Dermis blood vessel endothelial cell (primary cell): ENCODE measurements around the gene MRRF. TPM values are rescaled to one million over a fixed set of nuclear protein-coding genes. Genes with fewer than 3 reads are reported as not detected.

ENCODE experiments used
- DNase-seq: peaks from one replicate; pipeline ENCODE4 v3.0.0; 2010
- total RNA-seq: library from RNA; depleted of rRNA; stranded (reverse); fragments of >200 nt; gene quantifications from 2 replicates; pipeline ENCODE4 v1.2.3, GENCODE V29; 2014

The MRRF gene
- total RNA-seq, result 45.1 and 65.3 TPM in 2 replicates

DNA sequence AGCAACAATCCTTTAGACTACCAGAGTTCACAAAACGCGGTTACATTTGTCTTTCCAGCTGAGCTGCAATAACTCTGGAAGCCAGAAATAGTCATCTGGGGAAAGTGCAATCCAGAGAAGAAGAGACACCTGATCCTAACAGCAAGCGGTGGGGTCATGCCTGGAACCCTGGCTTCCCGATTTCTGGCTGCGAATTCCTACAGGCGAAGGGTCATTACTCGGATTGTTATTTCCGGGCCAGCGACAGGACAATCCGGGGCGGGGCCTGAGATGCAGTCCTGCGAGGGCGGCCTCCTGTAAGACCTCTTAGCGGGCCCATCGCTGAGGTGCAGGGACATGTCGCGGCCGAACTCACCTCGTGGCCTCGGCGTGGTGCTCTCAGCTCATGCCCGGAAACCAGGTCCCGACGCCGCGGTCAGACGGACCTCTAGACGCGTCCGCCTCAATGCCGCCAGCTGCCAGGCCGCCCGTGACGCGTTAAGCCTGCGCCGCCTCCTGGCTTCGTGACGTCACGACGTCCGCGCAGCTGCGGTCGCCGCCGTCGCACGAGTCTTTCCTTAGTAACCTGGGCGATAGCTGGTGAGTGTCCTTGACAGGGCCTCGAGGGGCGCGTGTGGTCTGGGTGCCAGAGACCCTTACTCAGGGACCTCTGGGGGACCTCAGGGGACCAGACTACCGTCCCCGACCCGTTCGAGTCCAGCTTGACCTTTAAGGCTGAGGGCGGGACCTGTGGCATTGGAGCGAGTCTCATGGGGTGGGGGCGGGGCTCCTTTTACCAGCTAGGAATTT lies at the start of gene MRRF, which contains the start of gene RBM18:
TSS of gene MRRF (plus strand) at position 523 of the 789 bp plus-strand sequence. CDS start 6,010 bp downstream, outside the sequence.
TSS of gene RBM18 (minus strand) at position 481 of the 789 bp plus-strand sequence. CDS start 3,348 bp downstream, outside the sequence.
- peak; percentile 97 for DNase-seq

DNA sequence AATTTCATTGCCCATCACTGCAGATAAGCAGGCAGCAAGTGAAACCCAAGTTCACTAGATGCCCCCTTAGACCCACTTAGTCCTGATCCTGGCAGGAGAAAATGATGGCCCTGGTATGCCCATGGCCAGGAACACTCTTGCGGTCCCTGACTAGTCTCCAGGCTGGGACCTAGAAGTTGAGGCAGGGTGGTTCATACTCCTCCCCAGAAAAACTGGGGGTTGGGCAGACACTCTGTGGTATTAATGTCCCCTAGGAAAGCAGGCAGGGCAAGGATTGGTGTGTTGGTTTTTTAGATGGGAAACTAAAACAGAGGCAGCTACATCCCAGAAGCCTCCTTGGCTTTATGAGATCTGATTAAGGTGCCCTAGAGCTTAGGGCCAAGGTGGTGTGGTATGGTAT lies 49.0 kb upstream of the MRRF start:
- no peak for DNase-seq

- DNase-seq, result no peak
Measured at GRCh38 chr9:122216138-122216797, 48.4 kb upstream of the MRRF start.

- no peak for DNase-seq
Measured at GRCh38 chr9:122216798-122217418, 47.8 kb upstream of the MRRF start.

DNA sequence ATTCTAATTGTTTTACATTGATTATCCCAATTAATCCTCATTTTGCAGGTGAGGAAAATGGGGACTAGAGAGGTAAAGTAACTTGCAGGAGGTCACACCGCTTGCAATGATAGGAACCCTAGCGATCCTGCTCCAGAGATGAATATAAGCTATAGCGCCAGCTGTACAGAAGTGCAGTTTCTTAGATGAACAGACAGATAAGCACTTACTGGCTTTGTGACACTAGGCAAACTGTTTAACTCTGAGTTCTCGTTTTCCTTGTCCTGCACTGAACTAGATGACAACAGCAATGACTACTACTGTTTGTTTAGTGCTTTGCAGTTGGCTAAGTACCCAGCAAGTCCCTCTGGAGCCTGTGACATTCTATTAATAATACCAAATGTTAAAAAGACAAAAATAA lies 47.0 kb upstream of the MRRF start:
- no peak for DNase-seq

DNA sequence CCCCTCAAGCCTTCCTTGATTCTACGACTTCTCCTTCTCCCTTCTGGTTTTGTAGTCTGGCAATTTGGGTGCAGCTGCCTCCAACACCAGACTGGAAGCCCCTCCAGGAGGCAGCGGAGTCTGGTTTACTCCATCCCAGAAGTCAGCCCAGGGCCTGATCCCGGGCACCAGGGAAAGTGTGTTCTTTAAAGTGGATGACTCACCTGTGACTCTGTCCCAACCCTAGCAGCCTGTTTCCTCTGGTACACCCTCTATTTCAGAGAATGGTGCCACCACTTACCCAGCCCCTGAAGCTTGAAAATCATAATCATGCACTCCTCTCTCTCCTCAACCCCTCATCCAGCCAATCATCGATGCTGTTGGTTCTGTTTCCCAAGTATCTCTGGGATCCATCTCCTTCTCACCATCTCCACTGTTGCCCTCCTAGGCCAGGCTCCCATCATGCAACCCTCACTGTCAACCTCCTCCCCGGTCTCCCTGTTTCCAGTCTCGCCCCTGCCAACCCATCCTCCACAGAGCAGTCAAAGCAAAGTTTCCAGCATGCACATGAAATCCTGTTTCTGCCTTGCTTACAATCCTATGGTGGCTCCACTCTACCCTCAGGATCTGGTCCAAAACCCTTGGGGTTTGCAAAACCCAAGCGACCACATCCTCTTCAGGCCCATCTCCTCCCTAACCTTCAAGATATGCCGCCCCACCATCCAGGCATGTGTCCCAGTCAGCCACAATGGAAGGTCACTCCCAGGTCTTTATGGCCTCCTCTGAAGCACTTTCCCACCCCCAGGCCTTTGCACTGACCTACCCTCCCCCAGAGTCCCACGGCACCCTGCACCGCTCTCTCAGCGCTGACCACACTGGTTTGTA lies 46.4 kb upstream of the MRRF start:
- peak; percentile 37 for DNase-seq

- DNase-seq, result peak; percentile 59
Measured at GRCh38 chr9:122218935-122219855, 45.5 kb upstream of the MRRF start.

DNA sequence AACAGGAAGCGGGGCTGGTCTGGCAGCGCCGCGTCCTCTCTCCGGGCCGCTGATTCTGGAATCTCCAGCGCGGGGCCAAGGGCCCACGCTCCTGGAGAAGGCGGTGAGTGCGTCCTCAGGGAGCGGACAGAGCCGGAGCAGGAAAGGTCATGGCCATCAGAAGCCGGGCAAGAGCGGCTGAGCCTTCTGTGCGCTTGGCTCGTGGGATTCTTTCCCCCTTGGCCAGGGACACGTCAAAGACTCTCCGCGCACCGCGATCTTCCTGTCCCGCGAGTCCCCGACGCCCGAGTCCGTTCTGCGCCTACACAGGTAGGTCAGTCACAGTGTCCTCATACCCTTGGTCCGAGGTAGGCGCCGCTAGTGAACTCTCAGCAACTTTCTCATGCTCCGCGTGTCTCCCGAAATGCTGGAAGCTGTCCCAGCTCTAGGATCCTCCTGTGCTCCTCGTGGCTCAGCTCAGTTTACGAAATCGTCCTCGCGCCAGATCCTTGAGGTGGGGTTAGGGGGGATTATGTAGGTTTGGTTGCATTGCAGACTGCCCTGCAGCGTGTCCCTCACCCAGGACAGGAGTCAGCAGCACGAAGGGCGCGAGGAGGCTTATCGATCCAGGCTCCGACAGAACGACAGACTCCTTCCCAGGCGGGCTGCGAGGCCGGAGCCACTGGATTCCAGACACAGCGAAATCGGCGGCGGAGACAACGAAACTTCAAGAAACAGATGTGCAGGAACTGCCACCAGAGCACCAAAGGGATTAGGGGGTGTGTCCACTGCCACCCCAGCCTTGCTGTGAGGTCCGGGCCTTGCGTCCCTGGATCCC lies 44.6 kb upstream of the MRRF start:
- peak; percentile 43 for DNase-seq

- no peak for DNase-seq
Measured at GRCh38 chr9:122220673-122221182, 44.0 kb upstream of the MRRF start.

DNA sequence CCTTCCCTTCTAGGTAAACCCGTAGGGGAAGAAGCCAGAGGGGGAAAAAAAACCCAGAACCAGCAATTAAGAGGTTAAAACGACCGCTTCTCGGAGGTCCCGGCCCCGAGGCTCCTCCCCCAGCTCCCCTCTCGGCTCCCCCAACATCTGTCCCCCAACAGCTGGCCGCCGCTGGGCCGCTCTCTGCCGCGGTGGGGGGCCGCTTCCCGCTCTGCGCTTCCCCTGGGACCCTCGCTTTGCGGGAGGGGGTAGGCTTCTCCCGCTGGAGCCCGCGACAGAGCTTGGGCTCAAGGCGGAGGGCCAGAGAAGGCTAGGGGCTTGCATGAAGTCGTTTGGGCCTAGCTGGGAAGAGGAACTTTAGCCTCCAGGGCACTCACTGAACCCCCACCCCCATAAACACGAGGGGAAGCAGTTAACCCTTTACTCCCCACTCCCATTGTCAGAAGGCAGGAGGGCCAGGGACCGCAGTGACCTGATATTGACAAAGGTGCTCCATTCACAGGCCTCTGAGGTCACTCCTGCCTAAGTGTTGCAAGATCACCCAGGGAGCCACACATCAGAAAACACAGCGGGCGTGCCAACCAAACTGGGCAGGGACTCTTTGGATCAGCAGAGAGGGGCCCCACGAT lies 43.4 kb upstream of the MRRF start:
- no peak for DNase-seq

DNA sequence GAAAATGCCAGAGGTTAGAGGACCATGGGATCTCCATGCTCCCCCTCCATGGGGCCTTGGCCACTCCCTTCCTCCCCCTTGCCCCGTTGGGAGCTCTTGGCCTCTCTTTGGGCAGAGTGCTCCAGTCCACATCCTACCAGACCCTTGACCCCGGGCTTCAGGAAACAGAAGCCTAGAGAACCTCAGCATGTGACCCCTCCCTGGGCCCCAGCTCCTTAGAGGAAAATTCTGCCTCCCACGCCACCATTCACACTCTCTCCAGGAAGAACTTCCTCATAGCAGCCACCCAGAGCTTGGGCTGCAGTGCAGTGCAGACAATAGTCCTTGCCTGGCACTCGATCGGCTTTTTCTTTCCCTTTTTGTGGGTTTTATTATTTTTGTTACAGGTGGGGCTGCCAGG lies 41.9 kb upstream of the MRRF start:
- DNase-seq, result peak; percentile 32

GRCh38 chr9:122223435-122223834 lies 41.2 kb upstream of the MRRF start:
- DNase-seq, result no peak

GRCh38 chr9:122225312-122226141 lies 39.2 kb upstream of the MRRF start:
- DNase-seq, result no peak

DNA sequence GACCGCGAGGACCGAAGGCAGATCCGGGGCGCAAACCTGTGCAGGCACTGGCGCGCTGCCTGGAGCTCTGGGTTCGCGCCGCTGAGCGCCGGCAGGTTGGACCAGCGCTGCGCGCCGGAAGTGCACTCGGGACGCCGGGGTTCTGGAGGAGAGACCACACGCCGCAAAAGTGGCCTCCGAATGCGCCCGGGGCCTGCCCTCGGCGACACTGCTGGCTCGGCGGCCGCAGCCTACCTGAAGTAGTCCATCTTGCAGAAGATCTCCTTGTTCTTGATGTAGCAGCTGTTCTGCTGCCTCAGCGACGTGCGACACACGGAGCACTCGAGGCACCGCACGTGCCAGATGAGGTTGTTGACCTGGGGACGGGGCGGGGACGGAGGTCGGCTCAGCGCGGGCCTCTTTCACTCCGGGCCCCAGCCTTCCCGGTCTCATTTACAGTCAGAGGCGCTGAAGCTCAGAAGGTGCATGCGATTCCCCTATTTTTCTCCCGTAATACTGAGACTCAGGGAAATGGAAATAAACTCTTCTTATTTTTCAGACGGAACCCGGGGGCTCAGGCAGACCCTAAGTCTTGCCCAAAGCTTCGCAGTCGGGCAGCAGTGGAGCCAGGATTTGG lies 38.4 kb upstream of the MRRF start:
- DNase-seq, result no peak

DNA sequence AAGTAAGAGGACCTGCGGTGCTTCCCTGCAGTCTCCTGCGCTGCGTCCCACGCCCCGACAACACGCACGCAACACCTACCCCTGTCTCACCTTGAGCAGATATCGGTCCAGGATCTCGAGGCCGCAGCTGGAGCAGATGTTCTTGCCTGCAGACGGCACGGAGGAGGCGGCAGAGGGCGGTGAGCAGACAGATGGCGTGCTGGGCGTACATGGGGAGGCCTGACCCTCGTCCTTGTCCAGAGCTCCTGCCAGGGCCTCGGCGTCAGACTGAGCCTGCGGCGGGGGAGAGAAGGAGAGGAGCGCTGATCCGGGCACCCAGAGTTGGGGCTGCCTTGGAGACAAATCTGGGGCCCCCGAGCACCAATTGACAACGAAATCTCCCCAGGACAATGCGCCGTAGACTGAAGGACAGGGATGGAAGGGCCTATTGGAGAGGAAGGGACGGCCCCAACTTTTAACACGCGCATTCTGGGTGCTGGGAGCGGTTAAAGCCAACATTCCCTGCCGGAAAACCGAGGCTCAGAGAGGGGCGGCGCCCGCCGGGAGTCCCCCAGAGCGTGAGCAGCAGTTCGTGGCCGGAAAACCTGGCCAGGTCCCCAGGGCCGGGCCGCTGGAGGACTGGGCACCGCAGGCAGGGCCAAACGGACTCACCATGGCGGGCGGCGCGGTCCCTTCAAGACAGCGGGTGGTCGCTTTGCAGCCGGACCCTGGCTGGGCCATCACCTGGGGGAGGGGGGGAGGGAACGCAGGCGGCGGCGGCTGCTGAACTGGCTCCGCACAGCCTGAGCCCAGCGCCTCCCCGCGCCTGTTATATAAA lies 37.7 kb upstream of the MRRF start:
- peak; percentile 59 for DNase-seq

GRCh38 chr9:122227575-122227900 lies 37.1 kb upstream of the MRRF start:
- DNase-seq, result no peak

- DNase-seq, result peak; percentile 31
Measured at GRCh38 chr9:122228191-122228567, 36.5 kb upstream of the MRRF start.
